Measurements from ENCODE around the gene SEMA4C.

DNA sequence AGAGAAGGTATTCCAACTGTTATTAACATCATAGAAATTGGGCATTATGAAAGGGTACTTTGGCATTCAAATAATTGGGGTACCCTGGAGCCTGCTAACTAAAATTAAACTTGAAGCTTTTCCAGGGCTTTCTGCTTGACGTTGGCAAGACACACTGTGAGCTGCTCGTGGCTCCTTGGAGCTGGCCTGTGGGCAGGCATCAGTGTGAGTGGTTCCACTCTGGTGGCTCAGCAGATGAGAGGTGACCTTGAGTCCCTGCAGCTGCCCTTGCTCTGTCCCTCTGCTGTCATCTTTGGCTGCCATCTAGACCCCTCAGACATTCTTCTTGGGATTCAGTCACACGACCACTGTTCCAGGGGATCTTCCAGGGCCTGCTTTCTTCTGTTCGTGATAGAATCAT lies 47.1 kb downstream of the SEMA4C start:
- no peak for TF ChIP-seq CTCF (conservative IDR thresholded peaks at IDR 0.05)
- TF ChIP-seq ZFX (IDR thresholded peaks at IDR 0.05) = no peak

Measured in C4-2B (cell line).